Left lobe of liver (tissue), 1 donor: ENCODE data around the gene INAFM2. TPM values are rescaled to one million over a fixed set of nuclear protein-coding genes. Genes with fewer than 3 reads are reported as not detected.

ENCODE experiments used
- total RNA-seq: library from RNA; stranded (reverse); gene quantifications from one replicate; pipeline ENCODE4 v1.2.1, GENCODE V29; 2021
- donor health status: DM: no; HTN: yes; CAD: no.

The INAFM2 gene
- total RNA-seq, 1 donor from 2014 or later: 7.7 TPM

Other genes starting within 250 kb of the INAFM2 start
- 3.3 TPM for gene BMF, start 214.8 kb upstream of the INAFM2 start, total RNA-seq
- 0.68 TPM for gene BUB1B, start 162.6 kb upstream of the INAFM2 start, total RNA-seq
- gene PAK6, start 84.6 kb upstream of the INAFM2 start, total RNA-seq: not detected
- not detected for gene ANKRD63, start 40.6 kb upstream of the INAFM2 start, total RNA-seq
- 8.7 TPM for gene PLCB2, start 15.8 kb upstream of the INAFM2 start, total RNA-seq
- 16.6 TPM for gene CCDC9B, start 17.2 kb downstream of the INAFM2 start, total RNA-seq
- not detected for gene PHGR1, start 27.3 kb downstream of the INAFM2 start, total RNA-seq
- 0.25 TPM for gene DISP2, start 34.5 kb downstream of the INAFM2 start, total RNA-seq
- gene KNSTRN, start 59.0 kb downstream of the INAFM2 start, total RNA-seq: 9.2 TPM
- 229 TPM for gene IVD, start 82.1 kb downstream of the INAFM2 start, total RNA-seq
- 12.8 TPM for gene BAHD1, start 117.3 kb downstream of the INAFM2 start, total RNA-seq
- 5.3 TPM for gene CHST14, start 147.3 kb downstream of the INAFM2 start, total RNA-seq
- 6.5 TPM for gene CCDC32, start 241.3 kb downstream of the INAFM2 start, total RNA-seq
- 7.4 TPM for gene RPUSD2, start 245.6 kb downstream of the INAFM2 start, total RNA-seq